Fibroblast of lung (primary cell): ENCODE data around the gene WDPCP. TPM values are rescaled to one million over a fixed set of nuclear protein-coding genes. Genes with fewer than 3 reads are reported as not detected.
"Not testable (repeated sequence)": the region's sequence is repeated elsewhere in the genome, so short reads cannot be mapped to it uniquely, and the experiment has no call there.

ENCODE experiments used
- DNase-seq, 2 donors: peaks; one replicate each; pipeline versions ENCODE4 v3.0.0 to v3.0.0-alpha.2; 2010; ENCODE audit warnings: low read depth in 2 of 2
- H2AFZ ChIP-seq: 2 replicates; pipeline ENCODE4 v1.5.1; 2012; ENCODE audit warnings: low read length, control low read depth, inconsistent platforms
- H3K27ac ChIP-seq: 2 replicates; pipeline ENCODE4 v1.5.1; 2011; ENCODE audit warnings: low read length, control low read depth; ENCODE audit not compliant: insufficient read depth
- H3K27me3 ChIP-seq: 2 replicates; pipeline ENCODE4 v1.5.1; 2011; ENCODE audit warnings: mild to moderate bottlenecking, low read length; ENCODE audit not compliant: control insufficient read depth, insufficient read depth
- H3K36me3 ChIP-seq: 2 replicates; pipeline ENCODE4 v1.5.1; 2011; ENCODE audit warnings: low read length; ENCODE audit not compliant: control insufficient read depth, insufficient read depth
- H3K4me1 ChIP-seq: 2 replicates; pipeline ENCODE4 v1.5.1; 2011; ENCODE audit warnings: low read length; ENCODE audit not compliant: control insufficient read depth, insufficient read depth; ENCODE audit errors: extremely low read depth
- H3K4me2 ChIP-seq: 2 replicates; pipeline ENCODE4 v1.5.1; 2011; ENCODE audit warnings: low read length, control low read depth; ENCODE audit not compliant: insufficient read depth; ENCODE audit errors: extremely low read depth
- H3K4me3 ChIP-seq, 4 experiments: fragments of 200-600 bp in 1 of 4; sonication (generic) in 1 of 4; replicated peaks in 1 of 4; 2 replicates each; pipeline ENCODE4 v1.5.1; 2011 to 2016; ENCODE audit warnings: low read length in 4 of 4, low read depth in 3 of 4, mild to moderate bottlenecking in 3 of 4, control low read depth in 2 of 4, inconsistent platforms in 1 of 4, mixed read lengths in 1 of 4; ENCODE audit not compliant: insufficient read depth in 1 of 4; ENCODE audit errors: control extremely low read depth in 1 of 4
- H3K79me2 ChIP-seq: 2 replicates; pipeline ENCODE4 v1.5.1; 2012; ENCODE audit warnings: mild to moderate bottlenecking, low read length, inconsistent platforms; ENCODE audit not compliant: control insufficient read depth, insufficient read depth
- H3K9ac ChIP-seq: 2 replicates; pipeline ENCODE4 v1.5.1; 2011; ENCODE audit warnings: mild to moderate bottlenecking, low read length, control low read depth; ENCODE audit not compliant: insufficient read depth
- H3K9me3 ChIP-seq: 2 replicates; pipeline ENCODE4 v1.5.1; 2012; ENCODE audit warnings: low read depth, low read length; ENCODE audit not compliant: control insufficient read depth, insufficient read depth
- H4K20me1 ChIP-seq: 2 replicates; pipeline ENCODE4 v1.5.1; 2011; ENCODE audit warnings: low read length; ENCODE audit not compliant: control insufficient read depth, insufficient read depth; ENCODE audit errors: extremely low read depth
- EZH2 ChIP-seq: IDR thresholded peaks from 2 replicates; pipeline ENCODE4 v1.5.1; 2012; ENCODE audit warnings: low read length, control low read depth, mild to moderate bottlenecking; ENCODE audit errors: missing control alignments
- polyA plus RNA-seq, 2 donors: library from polyadenylated mRNA; depleted of rRNA in 1 of 2; stranded (reverse) in 1 of 2; unstranded in 1 of 2; fragments of >200 nt; gene quantifications; 2 replicates each; pipeline ENCODE4 v1.2.1, GENCODE V29; 2011 to 2012; ENCODE audit warnings: missing spikeins in 1 of 2
- total RNA-seq: library from RNA; depleted of rRNA; stranded (reverse); fragments of >200 nt; gene quantifications from 2 replicates; pipeline ENCODE4 v1.2.1, GENCODE V29; 2014
- TF ChIP-seq, protein P1 (sequence below), 2 donors: IDR thresholded peaks in 1 of 2; conservative IDR thresholded peaks in 1 of 2; 1 replicate in 1 of 2; 2 replicates in 1 of 2; pipeline ENCODE4 v1.5.1; 2011 to 2012; ENCODE audit warnings: low read length in 2 of 2, control low read depth in 1 of 2, inconsistent platforms in 1 of 2, low read depth in 1 of 2, mild to moderate bottlenecking in 1 of 2

Gene WDPCP
- total and polyA plus RNA-seq, 2 donors (not counting 1 experiment from before 2014, with no cell fraction given), result 5.2 to 8.4 TPM

DNA sequence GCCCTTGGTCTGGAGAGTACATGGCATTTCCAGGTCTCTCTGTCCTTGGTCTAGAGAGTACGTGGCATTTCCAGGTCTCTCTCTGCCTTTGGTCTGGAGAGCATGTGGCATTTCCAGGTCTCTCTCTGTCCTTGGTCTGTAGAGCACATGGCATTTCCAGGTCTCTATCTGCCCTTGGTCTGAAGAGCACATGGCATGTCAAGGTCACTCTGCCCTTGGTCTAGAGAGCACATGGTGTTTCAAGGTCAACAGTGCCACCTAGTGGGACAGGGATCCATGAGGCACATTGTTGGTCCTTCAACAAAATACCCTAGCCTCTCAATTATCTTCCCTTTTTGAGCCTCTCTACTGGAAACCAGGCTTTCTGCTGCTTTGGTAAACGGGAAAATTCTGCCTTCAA lies 287.4 kb downstream of the WDPCP start:
- H3K9ac ChIP-seq, result no peak overlapping the region
- H3K9me3 ChIP-seq, result no peaks in the 10 kb centered on the region
- H2AFZ ChIP-seq, result no peak overlapping the region
- no peaks in the 10 kb centered on the region for H3K4me1 ChIP-seq
- no peak overlapping the region for H3K4me2 ChIP-seq
- H3K27ac ChIP-seq, result no peak overlapping the region
- no peak overlapping the region for H3K4me3 ChIP-seq
- H3K79me2 ChIP-seq, result no peaks in the 10 kb centered on the region
- no peaks in the 10 kb centered on the region for H3K36me3 ChIP-seq
- H3K27me3 ChIP-seq, result no peaks in the 10 kb centered on the region
- no peak for DNase-seq
- TF ChIP-seq, protein P1, sequence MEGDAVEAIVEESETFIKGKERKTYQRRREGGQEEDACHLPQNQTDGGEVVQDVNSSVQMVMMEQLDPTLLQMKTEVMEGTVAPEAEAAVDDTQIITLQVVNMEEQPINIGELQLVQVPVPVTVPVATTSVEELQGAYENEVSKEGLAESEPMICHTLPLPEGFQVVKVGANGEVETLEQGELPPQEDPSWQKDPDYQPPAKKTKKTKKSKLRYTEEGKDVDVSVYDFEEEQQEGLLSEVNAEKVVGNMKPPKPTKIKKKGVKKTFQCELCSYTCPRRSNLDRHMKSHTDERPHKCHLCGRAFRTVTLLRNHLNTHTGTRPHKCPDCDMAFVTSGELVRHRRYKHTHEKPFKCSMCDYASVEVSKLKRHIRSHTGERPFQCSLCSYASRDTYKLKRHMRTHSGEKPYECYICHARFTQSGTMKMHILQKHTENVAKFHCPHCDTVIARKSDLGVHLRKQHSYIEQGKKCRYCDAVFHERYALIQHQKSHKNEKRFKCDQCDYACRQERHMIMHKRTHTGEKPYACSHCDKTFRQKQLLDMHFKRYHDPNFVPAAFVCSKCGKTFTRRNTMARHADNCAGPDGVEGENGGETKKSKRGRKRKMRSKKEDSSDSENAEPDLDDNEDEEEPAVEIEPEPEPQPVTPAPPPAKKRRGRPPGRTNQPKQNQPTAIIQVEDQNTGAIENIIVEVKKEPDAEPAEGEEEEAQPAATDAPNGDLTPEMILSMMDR (conservative IDR thresholded peaks at IDR 0.05 in 1 of 2, IDR thresholded peaks at IDR 0.05 in 1 of 2; ENCODE audit: low read depth in 1 of 2, low read length in 2 of 2), result no peak
- TF ChIP-seq EZH2, result no peak
- no peaks in the 10 kb centered on the region for H4K20me1 ChIP-seq

DNA sequence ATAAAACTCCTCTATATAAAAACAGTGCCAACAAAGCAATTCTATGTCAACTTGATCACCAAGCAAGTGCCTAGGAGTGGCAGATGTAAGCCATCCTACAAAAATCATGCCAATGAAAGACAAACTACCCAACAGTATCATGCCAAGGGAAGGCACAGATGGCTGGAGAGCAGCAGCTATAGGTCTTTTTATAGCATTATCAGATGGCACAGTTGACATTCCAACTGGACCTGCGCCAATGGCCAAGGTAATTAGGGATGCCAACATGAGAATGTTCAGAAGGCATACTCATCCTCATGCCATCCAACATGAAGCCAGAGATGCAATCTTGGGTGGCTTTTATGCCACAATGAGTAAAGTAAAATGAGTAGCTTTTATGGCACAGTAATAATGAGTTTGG lies 300.3 kb downstream of the WDPCP start:
- Histone ChIP-seq H3K4me3 (no peak overlapping the region), H4K20me1 (no peaks in the 10 kb centered on the region), H3K36me3 (no peaks in the 10 kb centered on the region), H3K27me3 (no peaks in the 10 kb centered on the region), H2AFZ (no peak overlapping the region), H3K27ac (no peak overlapping the region), H3K9ac (no peak overlapping the region), H3K4me1 (no peaks in the 10 kb centered on the region), H3K79me2 (no peaks in the 10 kb centered on the region), H3K4me2 (no peak overlapping the region), H3K9me3 (no peaks in the 10 kb centered on the region)
- no peak for DNase-seq
- TF ChIP-seq, protein P1 (conservative IDR thresholded peaks at IDR 0.05 in 1 of 2, IDR thresholded peaks at IDR 0.05 in 1 of 2; ENCODE audit: low read depth in 1 of 2, low read length in 2 of 2), result no peak
- no peak for TF ChIP-seq EZH2

DNA sequence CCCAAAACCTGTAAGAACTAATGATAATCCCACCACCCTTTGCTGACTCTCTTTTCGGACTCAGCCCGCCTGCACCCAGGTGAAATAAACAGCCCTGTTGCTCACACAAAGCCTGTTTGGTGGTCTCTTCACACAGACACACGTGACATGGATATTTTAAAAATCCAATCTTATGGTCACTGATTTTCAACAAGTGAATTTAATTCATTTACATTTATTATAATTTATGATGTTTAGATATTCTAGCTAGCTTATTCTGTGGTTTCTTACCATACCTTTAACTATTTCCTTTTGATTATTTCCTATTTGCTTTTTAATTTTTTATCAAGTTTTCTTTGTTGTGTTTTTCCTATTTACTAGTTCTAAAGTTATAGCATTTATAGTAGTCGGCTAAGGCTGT lies 301.8 kb downstream of the WDPCP start:
- H3K36me3 ChIP-seq, DNase-seq: not testable (repeated sequence)

More for the DNA sequence above, 301.8 kb downstream of the WDPCP start:
- H4K20me1 ChIP-seq, H3K27me3 ChIP-seq, H3K27ac ChIP-seq, H2AFZ ChIP-seq, H3K9ac ChIP-seq, H3K4me3 ChIP-seq, H3K4me1 ChIP-seq, H3K79me2 ChIP-seq, H3K4me2 ChIP-seq, H3K9me3 ChIP-seq: not testable (repeated sequence)
